ENCODE measurements around the gene SMURF2. TPM values are rescaled to one million over a fixed set of nuclear protein-coding genes. Genes with fewer than 3 reads are reported as not detected.

Gene SMURF2
- total and polyA plus RNA-seq, 10 of the 15 experiments (the other 5 are each of a cell fraction or from before 2014, with no cell fraction given), result 2.8 to 13.4 (median 7.5) TPM

DNA sequence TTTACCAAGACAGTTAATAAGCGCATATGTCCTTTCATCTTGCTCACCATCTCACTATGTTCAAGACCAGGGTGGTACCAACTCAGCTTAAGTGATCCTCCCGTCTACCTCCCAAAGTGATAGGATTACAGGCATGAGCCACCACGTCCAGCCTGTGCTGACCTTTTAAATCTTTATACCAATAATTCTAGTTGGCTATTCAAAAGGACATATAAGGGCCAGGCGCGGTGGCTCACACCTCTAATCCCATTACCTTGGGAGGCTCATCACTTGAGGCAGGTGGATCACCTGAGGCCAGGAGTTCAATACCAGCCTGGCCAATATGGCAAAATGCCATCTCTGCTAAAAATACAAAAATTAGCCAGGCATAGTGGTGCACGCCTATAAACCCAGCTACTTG lies 152.9 kb downstream of the SMURF2 start:
- peaks cover 0 to 17% of the 10 kb centered on the region in 2 experiments; a peak in 3 of 4 replicates for H3K36me3 ChIP-seq (ENCODE audit: control insufficient read depth in 2 of 2, insufficient read depth in 2 of 2, low read length in 1 of 2)

GRCh38 chr17:64508683-64509082 lies 153.4 kb downstream of the SMURF2 start:
- RAD21 ChIA-PET (ENCODE audit: unreplicated experiment), result no interaction called here
- Histone ChIP-seq H3K4me3 (peak overlapping the region; percentile 100; the same call in 1 of the 2 replicates), H3K9ac (ENCODE audit: control insufficient read depth, insufficient read depth, low read length) (no peak overlapping the region), H3K79me2 (ENCODE audit: control insufficient read depth, insufficient read depth, low read length) (peaks cover 53% of the 10 kb centered on the region), H3K27ac (ENCODE audit: control insufficient read depth, insufficient read depth) (no peak overlapping the region), H3K4me1 (ENCODE audit: control insufficient read depth, insufficient read depth, low read length) (no peaks in the 10 kb centered on the region), H2AFZ (ENCODE audit: control insufficient read depth, low read depth, low read length) (no peak overlapping the region), H3K36me3 (ENCODE audit: control insufficient read depth in 2 of 2, insufficient read depth in 2 of 2, low read length in 1 of 2) (peaks cover 0 to 17% of the 10 kb centered on the region in 2 experiments; a peak in 3 of 4 replicates), H4K20me1 (ENCODE audit: control insufficient read depth, insufficient read depth) (peaks cover 6% of the 10 kb centered on the region), H3K9me3 (replicated peaks; ENCODE audit: control insufficient read depth, insufficient read depth, low read length) (no peaks in the 10 kb centered on the region), H3K27me3 (replicated peaks in 1 of 2; ENCODE audit: control insufficient read depth in 2 of 2, insufficient read depth in 2 of 2, low read length in 1 of 2) (no peaks in the 10 kb centered on the region), H3K4me2 (ENCODE audit: control insufficient read depth, insufficient read depth) (peak overlapping the region; percentile 61)
- SMC1A ChIA-PET (ENCODE audit: uncharacterized antibody, unreplicated experiment), result interaction anchor here (0.8 to 2.5 kb wide), 2 partner anchors 10 to 90 kb away, joined by 4 to 11 read pairs; no protein-coding TSS in a partner anchor
- FAIRE-seq (no peak), ATAC-seq (no peak), DNase-seq (ENCODE audit: low read depth, low spot score) (no peak)
- WGBS (ENCODE audit: insufficient coverage, insufficient replicate concordance, low lambda C conversion rate, missing lambda C conversion rate), result 100% methylated on average over 2 of the region's 2 CpGs
- BruUV-seq (replicated peaks), result no TSS peak
- CTCF ChIA-PET, result interaction anchor here (0.8 to 2.4 kb wide), 2 partner anchors 11 to 89 kb away, joined by 5 to 15 read pairs; partner anchors contain the start of gene POLG2
- intact Hi-C loops (cut with micrococcal nuclease; ENCODE audit: unreplicated experiment), result no loop called here
- POLR2A ChIA-PET, result no interaction called here
- in situ Hi-C loops (cut with MboI), result loop anchor here (10.0 kb wide), 2 partner anchors 136 to 664 kb away; partner anchors contain the start of gene SMARCD2
- TF ChIP-seq MEF2B (IDR thresholded peaks at IDR 0.05; ENCODE audit: partially characterized antibody, poor library complexity, severe bottlenecking) (no peak), ATF2 (IDR thresholded peaks at IDR 0.05; ENCODE audit: low read length) (no peak), SUPT20H (IDR thresholded peaks at IDR 0.05; ENCODE audit: borderline replicate concordance, control insufficient read depth, low read depth, low read length) (no peak), POLR2AphosphoS2 (IDR thresholded peaks at IDR 0.05; ENCODE audit: low read depth, low read length) (no peak), EED (IDR thresholded peaks at IDR 0.05; ENCODE audit: low read depth) (no peak)
- TF ChIP-seq, protein P1, sequence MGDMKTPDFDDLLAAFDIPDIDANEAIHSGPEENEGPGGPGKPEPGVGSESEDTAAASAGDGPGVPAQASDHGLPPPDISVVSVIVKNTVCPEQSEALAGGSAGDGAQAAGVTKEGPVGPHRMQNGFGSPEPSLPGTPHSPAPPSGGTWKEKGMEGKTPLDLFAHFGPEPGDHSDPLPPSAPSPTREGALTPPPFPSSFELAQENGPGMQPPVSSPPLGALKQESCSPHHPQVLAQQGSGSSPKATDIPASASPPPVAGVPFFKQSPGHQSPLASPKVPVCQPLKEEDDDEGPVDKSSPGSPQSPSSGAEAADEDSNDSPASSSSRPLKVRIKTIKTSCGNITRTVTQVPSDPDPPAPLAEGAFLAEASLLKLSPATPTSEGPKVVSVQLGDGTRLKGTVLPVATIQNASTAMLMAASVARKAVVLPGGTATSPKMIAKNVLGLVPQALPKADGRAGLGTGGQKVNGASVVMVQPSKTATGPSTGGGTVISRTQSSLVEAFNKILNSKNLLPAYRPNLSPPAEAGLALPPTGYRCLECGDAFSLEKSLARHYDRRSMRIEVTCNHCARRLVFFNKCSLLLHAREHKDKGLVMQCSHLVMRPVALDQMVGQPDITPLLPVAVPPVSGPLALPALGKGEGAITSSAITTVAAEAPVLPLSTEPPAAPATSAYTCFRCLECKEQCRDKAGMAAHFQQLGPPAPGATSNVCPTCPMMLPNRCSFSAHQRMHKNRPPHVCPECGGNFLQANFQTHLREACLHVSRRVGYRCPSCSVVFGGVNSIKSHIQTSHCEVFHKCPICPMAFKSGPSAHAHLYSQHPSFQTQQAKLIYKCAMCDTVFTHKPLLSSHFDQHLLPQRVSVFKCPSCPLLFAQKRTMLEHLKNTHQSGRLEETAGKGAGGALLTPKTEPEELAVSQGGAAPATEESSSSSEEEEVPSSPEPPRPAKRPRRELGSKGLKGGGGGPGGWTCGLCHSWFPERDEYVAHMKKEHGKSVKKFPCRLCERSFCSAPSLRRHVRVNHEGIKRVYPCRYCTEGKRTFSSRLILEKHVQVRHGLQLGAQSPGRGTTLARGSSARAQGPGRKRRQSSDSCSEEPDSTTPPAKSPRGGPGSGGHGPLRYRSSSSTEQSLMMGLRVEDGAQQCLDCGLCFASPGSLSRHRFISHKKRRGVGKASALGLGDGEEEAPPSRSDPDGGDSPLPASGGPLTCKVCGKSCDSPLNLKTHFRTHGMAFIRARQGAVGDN (IDR thresholded peaks at IDR 0.05), result no peak

More for the DNA sequence above, 152.9 kb downstream of the SMURF2 start:
- in situ Hi-C loops (cut with MboI), result loop anchor here (10.0 kb wide), 2 partner anchors 136 to 664 kb away; partner anchors contain the start of gene SMARCD2
- no peak for TF ChIP-seq RBBP5 (conservative IDR thresholded peaks at IDR 0.05)
- TF ChIP-seq RCOR1 (conservative IDR thresholded peaks at IDR 0.05; ENCODE audit: low read depth, low read length), result no peak
- no peak for TF ChIP-seq MEF2A (IDR thresholded peaks at IDR 0.05; ENCODE audit: insufficient read depth, low read depth, low read length)
- TF ChIP-seq, protein P2, sequence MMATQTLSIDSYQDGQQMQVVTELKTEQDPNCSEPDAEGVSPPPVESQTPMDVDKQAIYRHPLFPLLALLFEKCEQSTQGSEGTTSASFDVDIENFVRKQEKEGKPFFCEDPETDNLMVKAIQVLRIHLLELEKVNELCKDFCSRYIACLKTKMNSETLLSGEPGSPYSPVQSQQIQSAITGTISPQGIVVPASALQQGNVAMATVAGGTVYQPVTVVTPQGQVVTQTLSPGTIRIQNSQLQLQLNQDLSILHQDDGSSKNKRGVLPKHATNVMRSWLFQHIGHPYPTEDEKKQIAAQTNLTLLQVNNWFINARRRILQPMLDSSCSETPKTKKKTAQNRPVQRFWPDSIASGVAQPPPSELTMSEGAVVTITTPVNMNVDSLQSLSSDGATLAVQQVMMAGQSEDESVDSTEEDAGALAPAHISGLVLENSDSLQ (IDR thresholded peaks at IDR 0.05), result no peak
- CTCF ChIA-PET, result interaction anchor here (0.8 to 2.4 kb wide), 3 partner anchors 12 to 90 kb away, joined by 5 to 15 read pairs (median 5); partner anchors contain the start of gene POLG2
- FAIRE-seq (no peak), DNase-seq (ENCODE audit: low read depth, low spot score) (no peak), ATAC-seq (no peak)
- POLR2A ChIA-PET, result no interaction called here
- Histone ChIP-seq H3K9ac (ENCODE audit: control insufficient read depth, insufficient read depth, low read length) (no peak overlapping the region), H4K20me1 (ENCODE audit: control insufficient read depth, insufficient read depth) (peaks cover 6% of the 10 kb centered on the region), H2AFZ (ENCODE audit: control insufficient read depth, low read depth, low read length) (no peak overlapping the region), H3K4me3 (no peak overlapping the region), H3K9me3 (replicated peaks; ENCODE audit: control insufficient read depth, insufficient read depth, low read length) (no peaks in the 10 kb centered on the region), H3K4me2 (ENCODE audit: control insufficient read depth, insufficient read depth) (peak overlapping the region; percentile 57), H3K79me2 (ENCODE audit: control insufficient read depth, insufficient read depth, low read length) (peaks cover 48% of the 10 kb centered on the region), H3K27ac (ENCODE audit: control insufficient read depth, insufficient read depth) (no peak overlapping the region), H3K27me3 (replicated peaks in 1 of 2; ENCODE audit: control insufficient read depth in 2 of 2, insufficient read depth in 2 of 2, low read length in 1 of 2) (no peaks in the 10 kb centered on the region), H3K4me1 (ENCODE audit: control insufficient read depth, insufficient read depth, low read length) (no peaks in the 10 kb centered on the region)
- intact Hi-C loops (cut with micrococcal nuclease; ENCODE audit: unreplicated experiment), result no loop called here
- RAD21 ChIA-PET (ENCODE audit: unreplicated experiment), result interaction anchor here (0.5 kb wide), 1 partner anchor 23 kb away, joined by 3 read pairs; no protein-coding TSS in a partner anchor
- BruUV-seq (replicated peaks), result no TSS peak
- SMC1A ChIA-PET (ENCODE audit: uncharacterized antibody, unreplicated experiment), result interaction anchor here (0.8 to 2.5 kb wide), 3 partner anchors 11 to 91 kb away, joined by 3 to 11 read pairs (median 4); no protein-coding TSS in a partner anchor
- 87% methylated on average over 6 of the region's 6 CpGs for WGBS (ENCODE audit: insufficient coverage, insufficient replicate concordance, low lambda C conversion rate, missing lambda C conversion rate)
